IMR-90 (cell line): Measurements from ENCODE around the gene ATP1A4. TPM values are rescaled to one million over a fixed set of nuclear protein-coding genes. Genes with fewer than 3 reads are reported as not detected.

Source experiments
- ATAC-seq: fragments of 200-7000 bp; cut with Tn5 transposase; 2 replicates; pipeline ENCODE4 v1.9.1; 2020; ENCODE audit warnings: low read depth, mild to moderate bottlenecking, moderate library complexity
- BruUV-seq: library from RNA; stranded (reverse); fragments of 400-500 nt; replicated peaks from 2 replicates; lab custom pipeline; 2021; lab: Mats Ljungman, UMichigan
- CTCF ChIA-PET: fragments of 300-600 bp; formaldehyde crosslinking; extraction: SDS; loops from one replicate; lab custom pipeline; 2021; ENCODE audit warnings: antibody characterized with exemption; lab: Yijun Ruan, JAX
- POLR2A ChIA-PET: fragments of 300-600 bp; sonication (Branson Sonifier 250); formaldehyde crosslinking; loops from one replicate; lab custom pipeline; 2022; ENCODE audit warnings: antibody characterized with exemption; ENCODE audit not compliant: unreplicated experiment; lab: Charles Lee
- DNase-seq: peaks from one replicate; pipeline ENCODE4 v3.0.0; 2013
- H2AFZ ChIP-seq: replicated peaks from 2 replicates; pipeline ENCODE3; 2013; ENCODE audit warnings: low read length, mild to moderate bottlenecking; ENCODE audit not compliant: poor library complexity
- H2AK5ac ChIP-seq: 2 replicates; pipeline ENCODE4 v1.6.1; 2013; ENCODE audit warnings: low read depth, low read length, inconsistent platforms
- H2AK9ac ChIP-seq: replicated peaks from 2 replicates; pipeline ENCODE3; 2013; ENCODE audit warnings: mild to moderate bottlenecking, low read depth, low read length, moderate library complexity; ENCODE audit not compliant: poor library complexity
- H2BK120ac ChIP-seq: 2 replicates; pipeline ENCODE4 v1.6.1; 2013; ENCODE audit warnings: low read depth, low read length, inconsistent platforms
- H2BK15ac ChIP-seq: 3 replicates; pipeline ENCODE4 v1.6.1; 2013; ENCODE audit warnings: low read depth, low read length, inconsistent platforms
- H2BK20ac ChIP-seq: 2 replicates; pipeline ENCODE4 v1.6.1; 2013; ENCODE audit warnings: low read depth, mild to moderate bottlenecking, inconsistent platforms, low read length, moderate library complexity
- H2BK5ac ChIP-seq: 2 replicates; pipeline ENCODE4 v1.6.1; 2013; ENCODE audit warnings: mild to moderate bottlenecking, low read depth, low read length, inconsistent platforms; ENCODE audit not compliant: poor library complexity, severe bottlenecking
- H3K14ac ChIP-seq: replicated peaks from 2 replicates; pipeline ENCODE4 v1.6.1; 2013; ENCODE audit warnings: low read depth, low read length, inconsistent platforms
- H3K18ac ChIP-seq: 2 replicates; pipeline ENCODE4 v1.6.1; 2013; ENCODE audit warnings: low read depth, low read length, control low read depth
- H3K23ac ChIP-seq: 2 replicates; pipeline ENCODE4 v1.6.1; 2013; ENCODE audit warnings: low read depth, low read length, inconsistent platforms
- H3K27ac ChIP-seq: 2 replicates; pipeline ENCODE4 v1.5.1; 2013; ENCODE audit warnings: mild to moderate bottlenecking, control low read depth, low read length; ENCODE audit not compliant: insufficient read depth
- H3K27me3 ChIP-seq: 2 replicates; pipeline ENCODE4 v1.6.1; 2013; ENCODE audit warnings: low read length; ENCODE audit not compliant: control insufficient read depth, insufficient read depth
- H3K36me3 ChIP-seq: 2 replicates; pipeline ENCODE4 v1.6.1; 2013; ENCODE audit warnings: low read length, mixed read lengths; ENCODE audit not compliant: control insufficient read depth, insufficient read depth
- H3K4ac ChIP-seq: 2 replicates; pipeline ENCODE4 v1.6.1; 2013; ENCODE audit warnings: low read depth, low read length, inconsistent platforms
- H3K4me1 ChIP-seq: 2 replicates; pipeline ENCODE4 v1.6.1; 2013; ENCODE audit warnings: low read length, mixed read lengths; ENCODE audit not compliant: control insufficient read depth, insufficient read depth
- H3K4me2 ChIP-seq: 2 replicates; pipeline ENCODE4 v1.6.1; 2013; ENCODE audit warnings: low read depth, mild to moderate bottlenecking, control low read depth, low read length, moderate library complexity
- H3K4me3 ChIP-seq: 2 replicates; pipeline ENCODE4 v1.5.1; 2013; ENCODE audit warnings: low read depth, mild to moderate bottlenecking, control low read depth, low read length, moderate library complexity; ENCODE audit not compliant: insufficient read depth
- H3K56ac ChIP-seq: 2 replicates; pipeline ENCODE4 v1.6.1; 2013; ENCODE audit warnings: low read length, inconsistent platforms; ENCODE audit not compliant: insufficient read depth; ENCODE audit errors: extremely low read depth
- H3K79me1 ChIP-seq, 2 experiments: 2 replicates each; pipeline ENCODE4 v1.6.1; 2013; ENCODE audit warnings: low read length in 2 of 2, inconsistent platforms in 1 of 2, low read depth in 1 of 2
- H3K9ac ChIP-seq: 2 replicates; pipeline ENCODE4 v1.6.1; 2013; ENCODE audit warnings: low read depth, low read length, control low read depth
- H3K9me1 ChIP-seq: 2 replicates; pipeline ENCODE4 v1.6.1; 2013; ENCODE audit warnings: low read length, inconsistent platforms; ENCODE audit not compliant: insufficient read depth
- H3K9me3 ChIP-seq: 2 replicates; pipeline ENCODE4 v1.6.1; 2013; ENCODE audit warnings: low read length; ENCODE audit not compliant: control insufficient read depth, insufficient read depth
- H4K20me1 ChIP-seq: 2 replicates; pipeline ENCODE4 v1.6.1; 2013; ENCODE audit warnings: low read length, inconsistent platforms; ENCODE audit not compliant: insufficient read depth
- H4K5ac ChIP-seq: 2 replicates; pipeline ENCODE4 v1.6.1; 2013; ENCODE audit warnings: mild to moderate bottlenecking, low read depth, low read length, control low read depth
- H4K8ac ChIP-seq, 2 experiments: 2 replicates each; pipeline ENCODE4 v1.6.1; 2013; ENCODE audit warnings: low read depth in 2 of 2, low read length in 2 of 2, control low read depth in 1 of 2, inconsistent platforms in 1 of 2
- H4K91ac ChIP-seq: 2 replicates; pipeline ENCODE4 v1.6.1; 2013; ENCODE audit warnings: low read depth, low read length, inconsistent platforms; ENCODE audit not compliant: insufficient read depth
- CEBPB ChIP-seq: IDR thresholded peaks from 2 replicates; pipeline ENCODE4 v1.6.1; 2012; ENCODE audit warnings: low read depth, low read length, improper control_type of control experiment
- CHD1 ChIP-seq: IDR thresholded peaks from 2 replicates; pipeline ENCODE4 v1.6.1; 2012; ENCODE audit warnings: low read depth, low read length, improper control_type of control experiment
- CTCF ChIP-seq: conservative IDR thresholded peaks from 2 replicates; pipeline ENCODE4 v1.5.1; 2012; ENCODE audit warnings: mild to moderate bottlenecking, low read depth, low read length, improper control_type of control experiment
- SMC3 ChIP-seq: fragments of 150-350 bp; IDR thresholded peaks from 2 replicates; pipeline ENCODE4 v1.6.1; 2016; ENCODE audit warnings: low read depth, mild to moderate bottlenecking, antibody characterized with exemption, low read length, moderate library complexity
- WGBS, 2 experiments: methylation state at CpG; one replicate each; pipeline versions ENCODE4 v1.1.5 to v1.1.7; 2013; ENCODE audit warnings: missing lambda C conversion rate in 2 of 2; ENCODE audit not compliant: insufficient read length in 1 of 2; ENCODE audit errors: extremely low coverage in 2 of 2; 5-methylcytosine and 5-hydroxymethylcytosine counted together
- dilution Hi-C: fragments of 300-500 bp; cut with HindIII; formaldehyde crosslinking; loops from one replicate; pipeline ENCODE4 v1.14.3; 2018; ENCODE audit warnings: low sequenced_read_pairs; ENCODE audit not compliant: unreplicated experiment
- in situ Hi-C: fragments of 300-500 bp; cut with MboI; formaldehyde crosslinking; loops from 3 replicates; pipeline ENCODE4 v1.14.3; 2019; ENCODE audit warnings: low sequenced_read_pairs, inconsistent platforms, mixed read lengths
- intact Hi-C: fragments of 100-400 bp; cut with micrococcal nuclease; formaldehyde crosslinking; loops from 2 replicates; pipeline ENCODE4 v1.10.0; 2022
- polyA plus RNA-seq, 3 experiments: library from polyadenylated mRNA; depleted of rRNA; stranded (reverse); fragments of >200 nt; gene quantifications; 2 replicates each; pipeline ENCODE4 v1.2.3, GENCODE V29; 2012; ENCODE audit warnings: low replicate concordance in 1 of 3
- total RNA-seq: library from RNA; depleted of rRNA; stranded (reverse); fragments of >200 nt; gene quantifications from 2 replicates; pipeline ENCODE4 v1.2.3, GENCODE V29; 2012

The ATP1A4 gene
- total and polyA plus RNA-seq, 2 of the 4 experiments (the other 2 are of a cell fraction) = not detected

DNA sequence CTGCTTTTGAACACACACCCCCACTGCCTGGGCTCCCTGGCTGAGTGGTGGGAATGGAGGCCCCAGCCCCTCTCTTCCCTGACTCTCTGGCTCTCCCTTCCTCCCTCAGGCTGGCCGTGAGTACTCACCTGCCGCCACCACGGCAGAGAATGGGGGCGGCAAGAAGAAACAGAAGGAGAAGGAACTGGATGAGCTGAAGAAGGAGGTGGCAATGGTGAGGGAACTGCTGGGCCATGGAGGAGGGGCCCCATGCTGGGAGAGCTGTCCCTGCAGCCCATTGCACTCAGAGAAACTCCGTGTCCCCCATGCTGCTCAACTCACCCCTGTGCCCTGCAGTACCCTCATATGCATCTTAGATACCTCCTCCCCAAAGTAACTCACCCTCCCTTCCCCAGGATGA, 30.6 kb upstream of the ATP1A4 start:
- H3K4me1 ChIP-seq = peaks cover 26% of the 10 kb centered on the region
- no peak overlapping the region for H3K23ac ChIP-seq
- no peak overlapping the region for H3K9ac ChIP-seq
- no peak overlapping the region for H3K4me3 ChIP-seq
- no peak overlapping the region for H3K4me2 ChIP-seq
- H3K36me3 ChIP-seq = no peaks in the 10 kb centered on the region
- no peak overlapping the region for H2BK15ac ChIP-seq
- H2BK20ac ChIP-seq = no peak overlapping the region
- H2AK5ac ChIP-seq = no peak overlapping the region
- no peak overlapping the region for H3K18ac ChIP-seq
- WGBS, 2 experiments = no CpG with 5 or more reads among the region's 5 CpGs
- H4K91ac ChIP-seq = no peak overlapping the region
- no peak overlapping the region for H2AK9ac ChIP-seq
- CTCF ChIA-PET = no interaction called here
- H3K4ac ChIP-seq = no peak overlapping the region
- H3K9me3 ChIP-seq = no peaks in the 10 kb centered on the region
- H4K5ac ChIP-seq = no peak overlapping the region
- H2AFZ ChIP-seq = peak overlapping the region; percentile 5
- intact Hi-C loops = no loop called here
- dilution Hi-C loops = no loop called here
- no peaks in the 10 kb centered on the region for H3K79me1 ChIP-seq
- ATAC-seq (no peak), DNase-seq (no peak)
- H4K8ac ChIP-seq = no peak overlapping the region
- in situ Hi-C loops = no loop called here
- peaks cover 19% of the 10 kb centered on the region for H3K9me1 ChIP-seq
- no peak overlapping the region; the same call in 1 of the 2 replicates for H2BK120ac ChIP-seq
- H3K27me3 ChIP-seq = peaks cover 24% of the 10 kb centered on the region
- H2BK5ac ChIP-seq = no peak overlapping the region
- H4K20me1 ChIP-seq = no peaks in the 10 kb centered on the region
- POLR2A ChIA-PET = no interaction called here
- no TSS peak for BruUV-seq
- no peak overlapping the region for H3K27ac ChIP-seq
- no peak overlapping the region for H3K56ac ChIP-seq
- no peak overlapping the region for H3K14ac ChIP-seq
- TF ChIP-seq CEBPB = no peak
- no peak for TF ChIP-seq CHD1
- no peak for TF ChIP-seq SMC3
- no peak for TF ChIP-seq CTCF
